Subcutaneous preadipocyte (primary cell): ENCODE results near the gene FAM187B. TPM values are rescaled to one million over a fixed set of nuclear protein-coding genes. Genes with fewer than 3 reads are reported as not detected.

Experiments used
- total RNA-seq: library from RNA; depleted of rRNA; stranded (reverse); fragments of >200 nt; gene quantifications from 2 replicates; pipeline ENCODE4 v1.2.3, GENCODE V29; 2012

FAM187B gene
- total RNA-seq = not detected in 2 replicates

DNA sequence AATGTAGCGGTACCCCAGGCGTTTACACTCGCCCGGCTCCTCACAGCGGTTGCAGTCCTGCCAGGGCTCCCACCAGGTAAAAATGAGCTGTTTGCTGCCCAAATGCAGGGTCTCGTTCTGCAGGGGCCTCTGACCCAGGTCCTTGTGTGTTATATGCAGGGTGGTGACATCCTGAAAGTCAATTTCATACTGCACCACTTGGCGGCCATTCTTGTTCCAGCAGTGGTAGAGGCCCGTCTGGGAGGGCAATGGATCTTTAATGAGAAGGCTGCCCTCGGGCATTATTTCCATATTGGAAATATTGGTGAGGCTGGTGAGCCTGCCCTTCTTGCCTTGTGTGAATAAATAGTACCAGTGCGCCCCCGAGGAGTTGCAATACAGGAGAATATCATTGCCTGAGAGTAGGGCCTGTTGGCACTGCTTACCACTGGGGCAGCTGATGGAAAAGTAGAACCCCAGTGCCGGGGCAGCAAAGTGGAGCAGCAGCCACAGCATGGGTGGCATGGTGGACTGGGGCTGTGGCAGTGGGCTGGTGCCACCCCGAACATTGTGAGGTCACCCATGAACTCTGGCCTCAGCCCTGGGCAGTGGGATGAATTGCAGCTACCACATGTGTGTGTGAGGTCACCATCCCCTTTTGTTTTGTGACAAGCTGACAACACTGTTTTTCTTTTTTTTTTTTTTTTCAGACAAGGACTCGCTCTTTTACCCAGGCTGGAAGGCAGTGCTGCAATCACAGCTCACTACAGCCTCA lies at the start of gene FAM187B:
TSS of gene FAM187B (minus strand) at position 563 of the 754 bp plus-strand sequence. CDS start at position 504, 59 bp downstream.

DNA sequence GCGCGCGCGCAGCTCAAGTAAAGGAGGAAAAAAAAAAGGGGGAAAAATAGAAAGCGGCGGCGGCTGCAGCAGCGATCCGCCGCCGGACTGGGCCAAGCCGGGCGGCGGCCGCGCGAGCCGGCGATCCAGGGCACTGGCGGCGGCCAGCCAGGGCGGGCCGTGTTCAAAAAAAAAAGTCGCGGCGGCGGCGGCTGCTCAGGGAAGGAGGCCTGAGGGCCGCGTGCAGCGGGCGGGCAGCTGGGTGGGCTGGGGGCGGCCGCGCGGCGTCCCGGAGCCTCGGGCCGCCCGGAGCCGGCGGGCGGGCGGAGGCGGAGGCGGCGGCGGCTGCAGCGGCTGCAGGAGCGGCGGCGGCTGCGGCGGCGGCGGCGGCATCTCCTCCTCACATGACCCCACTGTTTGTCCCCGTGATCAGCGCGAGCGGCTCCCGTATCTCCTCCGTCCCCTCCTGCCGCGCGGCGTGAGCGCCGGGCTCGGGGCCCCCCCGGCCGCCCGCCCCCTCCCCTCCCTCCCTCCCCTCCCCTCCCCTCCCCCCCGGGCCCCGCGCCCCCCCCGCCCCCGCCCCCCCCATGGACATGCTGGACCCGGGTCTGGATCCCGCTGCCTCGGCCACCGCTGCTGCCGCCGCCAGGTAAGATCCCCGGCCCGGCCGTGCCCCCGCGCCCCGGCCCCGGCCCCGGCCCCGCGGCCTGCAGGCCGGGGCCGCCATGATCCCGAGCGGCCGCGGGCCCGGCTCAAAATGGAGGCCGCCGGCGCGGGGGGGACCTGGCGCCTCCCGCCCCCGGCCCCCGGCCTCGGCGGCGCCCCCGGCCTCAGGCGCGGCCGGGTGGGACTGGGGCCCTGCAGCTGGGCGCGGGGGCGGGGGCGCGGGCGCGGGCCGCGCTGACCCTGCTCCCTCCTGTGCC lies 40.2 kb upstream of the FAM187B start, which contains the start of gene USF2:
TSS of gene USF2 (plus strand) at position 427 of the 902 bp plus-strand sequence. CDS start at position 567, 140 bp downstream.

DNA sequence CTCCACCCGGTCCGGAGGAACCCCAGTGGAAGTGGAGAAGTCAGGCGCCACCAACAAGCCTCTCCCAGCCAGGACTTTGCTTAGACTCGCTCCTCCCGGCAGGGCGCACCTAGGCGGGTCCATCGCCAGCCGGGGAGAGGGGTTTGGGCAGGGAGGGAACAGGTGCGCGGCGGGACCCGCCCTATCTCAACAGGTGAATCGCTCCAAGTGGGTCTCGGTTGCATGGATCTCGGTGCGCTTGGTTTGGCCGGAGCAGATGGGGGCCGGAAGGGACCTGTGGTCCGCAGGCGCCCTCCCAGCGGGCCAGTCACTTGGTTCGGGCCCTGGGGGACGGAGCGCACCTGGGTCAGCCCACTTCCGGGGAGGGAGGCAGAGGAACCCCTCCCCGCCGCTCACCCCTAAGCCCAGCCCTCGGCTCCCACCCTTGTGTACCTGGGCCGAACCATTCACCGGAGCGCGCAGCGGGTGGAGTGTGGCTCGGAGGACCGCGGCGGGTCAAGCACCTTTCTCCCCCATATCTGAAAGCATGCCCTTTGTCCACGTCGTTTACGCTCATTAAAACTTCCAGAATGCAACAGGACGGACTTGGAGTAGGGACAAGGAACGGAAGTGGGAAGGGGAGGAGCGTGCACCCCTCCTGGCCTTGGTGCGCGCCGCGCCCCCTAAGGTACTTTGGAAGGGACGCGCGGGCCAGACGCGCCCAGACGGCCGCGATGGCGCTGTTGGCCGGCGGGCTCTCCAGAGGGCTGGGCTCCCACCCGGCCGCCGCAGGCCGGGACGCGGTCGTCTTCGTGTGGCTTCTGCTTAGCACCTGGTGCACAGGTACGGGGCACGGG lies 20.0 kb upstream of the FAM187B start, which contains the start of gene LSR:
TSS of gene LSR (plus strand) at position 693 of the 836 bp plus-strand sequence. CDS start at position 714, 21 bp downstream.

Other genes with a start within 250 kb of the FAM187B start
- 21.3 and 31.5 TPM in 2 replicates for gene GRAMD1A, start 228.4 kb downstream of the FAM187B start, total RNA-seq
- gene SCN1B, start 198.3 kb downstream of the FAM187B start, total RNA-seq = 2.2 TPM in 2 replicates
- not detected in 2 replicates for gene HPN, start 187.0 kb downstream of the FAM187B start, total RNA-seq
- not detected in 2 replicates for gene FXYD3, start 112.9 kb downstream of the FAM187B start, total RNA-seq
- gene LGI4, start 93.7 kb downstream of the FAM187B start, total RNA-seq = under 0.01 and 0.20 TPM in 2 replicates
- gene FXYD1, start 89.9 kb downstream of the FAM187B start, total RNA-seq = 1.5 TPM in 1 of 2 replicates, not detected in the other
- not detected in 2 replicates for gene FXYD7, start 85.5 kb downstream of the FAM187B start, total RNA-seq
- 64.9 and 80.5 TPM in 2 replicates for gene FXYD5, start 74.0 kb downstream of the FAM187B start, total RNA-seq
- 0.73 and 0.98 TPM in 2 replicates for gene LSR, start 20.3 kb upstream of the FAM187B start, total RNA-seq
- 53.6 and 59.4 TPM in 2 replicates for gene USF2, start 40.2 kb upstream of the FAM187B start, total RNA-seq
- gene HAMP, start 53.8 kb upstream of the FAM187B start, total RNA-seq = not detected in 2 replicates
- gene MAG, start 63.4 kb upstream of the FAM187B start, total RNA-seq = 0.59 TPM in 1 of 2 replicates, not detected in the other
- gene CD22, start 100.4 kb upstream of the FAM187B start, total RNA-seq = 1.4 TPM in 1 of 2 replicates, not detected in the other
- gene FFAR1, start 119.2 kb upstream of the FAM187B start, total RNA-seq = not detected in 2 replicates
- gene FFAR3, start 129.7 kb upstream of the FAM187B start, total RNA-seq = not detected in 2 replicates
- gene GPR42, start 142.3 kb upstream of the FAM187B start, total RNA-seq = not detected in 2 replicates
- not detected in 2 replicates for gene FFAR2, start 219.5 kb upstream of the FAM187B start, total RNA-seq